Measurements from ENCODE around the gene UGGT1. TPM values are rescaled to one million over a fixed set of nuclear protein-coding genes. Genes with fewer than 3 reads are reported as not detected.

The UGGT1 gene
- total RNA-seq, 1 experiment from 2014 or later = 51.8 TPM

DNA sequence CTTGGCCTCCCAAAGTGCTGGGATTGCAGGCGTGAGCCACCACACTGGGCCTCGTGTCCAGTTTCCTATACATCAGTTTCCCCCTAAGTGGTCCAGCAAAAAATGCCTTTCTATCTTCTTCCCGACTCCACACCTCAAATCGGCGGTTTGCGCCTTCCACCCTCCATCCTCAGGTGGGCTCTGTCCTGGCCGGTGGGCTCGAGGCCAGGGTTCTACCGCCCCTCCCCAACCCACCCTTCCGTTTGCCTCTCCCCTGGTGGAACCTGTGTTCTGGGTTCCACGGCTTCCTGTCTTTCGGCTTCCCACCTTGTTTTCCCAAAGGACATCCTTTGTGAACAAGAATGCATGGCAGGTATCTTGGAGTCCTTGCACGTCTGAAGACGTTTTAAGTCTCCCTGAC, 123.3 kb downstream of the UGGT1 start:
- H3K9me3 ChIP-seq (ENCODE audit: control insufficient read depth in 1 of 2, insufficient read depth in 1 of 2, low read depth in 1 of 2, low read length in 2 of 2) = no peaks in the 10 kb centered on the region
- no peak overlapping the region for H3K4me3 ChIP-seq (replicated peaks in 1 of 2; ENCODE audit: low read depth in 1 of 2, low read length in 2 of 2)
- ChIA-PET POLR2A (no interaction called here), RAD21 (ENCODE audit: low non-redundant PET in 1 of 2, low total read pairs in 2 of 2, uncharacterized antibody in 2 of 2, unreplicated experiment in 2 of 2) (interaction anchor here in 1 of 2 experiments (0.7 kb wide), 1 partner anchor 270 kb away, joined by 3 read pairs; no protein-coding TSS in a partner anchor), CTCF (no interaction called here)
- no peak overlapping the region for H3K4me2 ChIP-seq (ENCODE audit: low read length)
- no peak for TF ChIP-seq YY1 (IDR thresholded peaks at IDR 0.05; ENCODE audit: extremely low read depth, insufficient replicate concordance, low read depth, low read length)
- TF ChIP-seq ZBTB33 (IDR thresholded peaks at IDR 0.05; ENCODE audit: extremely low read depth, insufficient replicate concordance, low read length) = no peak
- TF ChIP-seq, protein P1, sequence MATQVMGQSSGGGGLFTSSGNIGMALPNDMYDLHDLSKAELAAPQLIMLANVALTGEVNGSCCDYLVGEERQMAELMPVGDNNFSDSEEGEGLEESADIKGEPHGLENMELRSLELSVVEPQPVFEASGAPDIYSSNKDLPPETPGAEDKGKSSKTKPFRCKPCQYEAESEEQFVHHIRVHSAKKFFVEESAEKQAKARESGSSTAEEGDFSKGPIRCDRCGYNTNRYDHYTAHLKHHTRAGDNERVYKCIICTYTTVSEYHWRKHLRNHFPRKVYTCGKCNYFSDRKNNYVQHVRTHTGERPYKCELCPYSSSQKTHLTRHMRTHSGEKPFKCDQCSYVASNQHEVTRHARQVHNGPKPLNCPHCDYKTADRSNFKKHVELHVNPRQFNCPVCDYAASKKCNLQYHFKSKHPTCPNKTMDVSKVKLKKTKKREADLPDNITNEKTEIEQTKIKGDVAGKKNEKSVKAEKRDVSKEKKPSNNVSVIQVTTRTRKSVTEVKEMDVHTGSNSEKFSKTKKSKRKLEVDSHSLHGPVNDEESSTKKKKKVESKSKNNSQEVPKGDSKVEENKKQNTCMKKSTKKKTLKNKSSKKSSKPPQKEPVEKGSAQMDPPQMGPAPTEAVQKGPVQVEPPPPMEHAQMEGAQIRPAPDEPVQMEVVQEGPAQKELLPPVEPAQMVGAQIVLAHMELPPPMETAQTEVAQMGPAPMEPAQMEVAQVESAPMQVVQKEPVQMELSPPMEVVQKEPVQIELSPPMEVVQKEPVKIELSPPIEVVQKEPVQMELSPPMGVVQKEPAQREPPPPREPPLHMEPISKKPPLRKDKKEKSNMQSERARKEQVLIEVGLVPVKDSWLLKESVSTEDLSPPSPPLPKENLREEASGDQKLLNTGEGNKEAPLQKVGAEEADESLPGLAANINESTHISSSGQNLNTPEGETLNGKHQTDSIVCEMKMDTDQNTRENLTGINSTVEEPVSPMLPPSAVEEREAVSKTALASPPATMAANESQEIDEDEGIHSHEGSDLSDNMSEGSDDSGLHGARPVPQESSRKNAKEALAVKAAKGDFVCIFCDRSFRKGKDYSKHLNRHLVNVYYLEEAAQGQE (IDR thresholded peaks at IDR 0.05; ENCODE audit: low read depth) = no peak
- TF ChIP-seq SP1 (IDR thresholded peaks at IDR 0.05; ENCODE audit: low read depth) = no peak
- intact Hi-C loops (cut with micrococcal nuclease) = no loop called here
- H4K20me1 ChIP-seq (ENCODE audit: insufficient read depth) = no peaks in the 10 kb centered on the region
- H3K9me2 ChIP-seq (ENCODE audit: insufficient read depth) = no peaks in the 10 kb centered on the region
- H3K4me1 ChIP-seq (ENCODE audit: control insufficient read depth in 1 of 2, insufficient read depth in 2 of 2, low read length in 2 of 2) = no peaks in the 10 kb centered on the region
- no peak overlapping the region for H3K9ac ChIP-seq (ENCODE audit: low read length)
- BruUV-seq (replicated peaks) = no TSS peak
- DNase-seq (ENCODE audit: low read depth, low spot score) (no peak), ATAC-seq (no peak)
- no peak overlapping the region for H3K27ac ChIP-seq (ENCODE audit: low read depth, low read length)
- no peaks in the 10 kb centered on the region for H3K27me3 ChIP-seq (ENCODE audit: insufficient read depth, low read length)
- no peak overlapping the region for H2AFZ ChIP-seq (ENCODE audit: low read depth, low read length, poor library complexity, severe bottlenecking)
- H3K36me3 ChIP-seq (ENCODE audit: control insufficient read depth in 1 of 2, insufficient read depth in 2 of 2, low read length in 2 of 2) = no peaks in the 10 kb centered on the region
- H3K79me2 ChIP-seq (ENCODE audit: insufficient read depth, low read length) = no peaks in the 10 kb centered on the region

Data from HCT116 (cell line).